ENCODE measurements around the gene PRRX1.

PRRX1 gene

GRCh38 chr1:170769691-170770090, 105.8 kb downstream of the PRRX1 start:
- TF ChIP-seq, protein P1, sequence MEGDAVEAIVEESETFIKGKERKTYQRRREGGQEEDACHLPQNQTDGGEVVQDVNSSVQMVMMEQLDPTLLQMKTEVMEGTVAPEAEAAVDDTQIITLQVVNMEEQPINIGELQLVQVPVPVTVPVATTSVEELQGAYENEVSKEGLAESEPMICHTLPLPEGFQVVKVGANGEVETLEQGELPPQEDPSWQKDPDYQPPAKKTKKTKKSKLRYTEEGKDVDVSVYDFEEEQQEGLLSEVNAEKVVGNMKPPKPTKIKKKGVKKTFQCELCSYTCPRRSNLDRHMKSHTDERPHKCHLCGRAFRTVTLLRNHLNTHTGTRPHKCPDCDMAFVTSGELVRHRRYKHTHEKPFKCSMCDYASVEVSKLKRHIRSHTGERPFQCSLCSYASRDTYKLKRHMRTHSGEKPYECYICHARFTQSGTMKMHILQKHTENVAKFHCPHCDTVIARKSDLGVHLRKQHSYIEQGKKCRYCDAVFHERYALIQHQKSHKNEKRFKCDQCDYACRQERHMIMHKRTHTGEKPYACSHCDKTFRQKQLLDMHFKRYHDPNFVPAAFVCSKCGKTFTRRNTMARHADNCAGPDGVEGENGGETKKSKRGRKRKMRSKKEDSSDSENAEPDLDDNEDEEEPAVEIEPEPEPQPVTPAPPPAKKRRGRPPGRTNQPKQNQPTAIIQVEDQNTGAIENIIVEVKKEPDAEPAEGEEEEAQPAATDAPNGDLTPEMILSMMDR (IDR thresholded peaks at IDR 0.05; ENCODE audit: low read depth, low read length), result no peak
- H3K4me3 ChIP-seq (ENCODE audit: low read depth, low read length), result no peak overlapping the region

DNA sequence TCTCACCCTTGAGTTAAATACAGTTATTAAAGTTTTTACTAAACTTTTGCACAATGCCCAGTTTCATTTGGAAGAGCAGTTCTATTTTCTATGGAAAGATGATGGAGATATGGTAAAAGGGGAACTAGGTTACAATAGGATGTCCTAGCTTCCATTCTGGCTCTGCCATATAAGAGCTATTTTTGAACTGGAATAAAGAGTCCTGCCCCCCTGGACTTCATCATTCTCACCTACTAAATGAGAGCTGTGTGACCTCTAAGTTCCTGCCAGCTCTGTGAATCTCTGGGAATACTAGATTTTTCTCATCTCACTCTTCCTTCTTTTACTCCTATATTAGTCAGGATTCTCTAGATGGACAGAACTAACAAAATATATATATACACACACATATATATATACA, 106.3 kb downstream of the PRRX1 start:
- TF ChIP-seq, protein P1 (IDR thresholded peaks at IDR 0.05; ENCODE audit: low read depth, low read length), result no peak
- H3K4me3 ChIP-seq (ENCODE audit: low read depth, low read length), result no peak overlapping the region

- TF ChIP-seq, protein P1 (IDR thresholded peaks at IDR 0.05; ENCODE audit: low read depth, low read length), result no peak
- no peak overlapping the region for H3K4me3 ChIP-seq (ENCODE audit: low read depth, low read length)
Measured at GRCh38 chr1:170776252-170776651, 112.3 kb downstream of the PRRX1 start.

GRCh38 chr1:170776777-170777176, 112.8 kb downstream of the PRRX1 start:
- H3K4me3 ChIP-seq (ENCODE audit: low read depth, low read length), result no peak overlapping the region
- TF ChIP-seq, protein P1 (IDR thresholded peaks at IDR 0.05; ENCODE audit: low read depth, low read length), result no peak
